Hepatocyte (in vitro differentiated cells): ENCODE data around the gene COL28A1.

Experiments
- EZH2 ChIP-seq: fragments of 200-600 bp; sonication (generic); IDR thresholded peaks from 2 replicates; pipeline ENCODE4 v1.6.1; 2016; ENCODE audit warnings: antibody characterized with exemption, mild to moderate bottlenecking, borderline replicate concordance
- EZH2phosphoT487 ChIP-seq: fragments of 200-600 bp; sonication (generic); IDR thresholded peaks from one replicate; pipeline ENCODE4 v1.6.1; 2018; ENCODE audit warnings: antibody characterized with exemption, mild to moderate bottlenecking, low read depth, moderate library complexity; ENCODE audit not compliant: unreplicated experiment, severe bottlenecking
- TF ChIP-seq, protein P1 (sequence below): fragments of 200-600 bp; sonication (generic); IDR thresholded peaks from 2 replicates; pipeline ENCODE4 v1.5.1; 2016; ENCODE audit warnings: antibody characterized with exemption, mild to moderate bottlenecking; ENCODE audit not compliant: poor library complexity

DNA sequence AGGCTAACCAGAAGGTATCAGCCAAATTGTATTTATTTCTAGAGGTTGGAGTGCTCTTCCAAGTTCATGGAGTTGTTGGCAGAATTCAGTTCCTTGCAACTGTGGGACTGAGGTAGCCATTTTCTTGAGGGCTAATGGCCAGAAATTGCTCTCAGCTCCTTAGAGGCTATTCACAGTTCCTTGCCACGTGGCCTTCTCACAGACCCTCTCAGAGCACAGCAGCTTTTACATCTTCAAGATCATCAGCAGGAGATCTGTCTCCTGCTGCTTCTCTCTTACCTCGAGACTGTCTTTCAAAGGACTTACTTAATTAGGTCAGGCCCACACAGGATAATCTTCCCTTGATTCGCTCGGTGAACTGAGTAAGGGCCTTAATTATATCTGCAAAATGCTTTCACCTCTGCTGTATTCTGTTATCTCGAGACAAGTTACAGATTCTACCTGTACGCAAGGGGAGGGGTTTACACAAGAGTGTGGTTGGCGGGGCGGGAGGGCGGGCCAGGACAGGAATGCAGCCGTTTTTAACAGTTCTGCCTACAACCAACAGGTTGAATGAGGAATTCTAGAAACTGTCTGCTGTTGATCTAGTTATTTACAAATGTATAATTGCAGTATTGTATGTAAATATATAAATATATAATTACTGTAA, 46.0 kb upstream of the COL28A1 start:
- TF ChIP-seq EZH2phosphoT487, result no peak
- TF ChIP-seq, protein P1, sequence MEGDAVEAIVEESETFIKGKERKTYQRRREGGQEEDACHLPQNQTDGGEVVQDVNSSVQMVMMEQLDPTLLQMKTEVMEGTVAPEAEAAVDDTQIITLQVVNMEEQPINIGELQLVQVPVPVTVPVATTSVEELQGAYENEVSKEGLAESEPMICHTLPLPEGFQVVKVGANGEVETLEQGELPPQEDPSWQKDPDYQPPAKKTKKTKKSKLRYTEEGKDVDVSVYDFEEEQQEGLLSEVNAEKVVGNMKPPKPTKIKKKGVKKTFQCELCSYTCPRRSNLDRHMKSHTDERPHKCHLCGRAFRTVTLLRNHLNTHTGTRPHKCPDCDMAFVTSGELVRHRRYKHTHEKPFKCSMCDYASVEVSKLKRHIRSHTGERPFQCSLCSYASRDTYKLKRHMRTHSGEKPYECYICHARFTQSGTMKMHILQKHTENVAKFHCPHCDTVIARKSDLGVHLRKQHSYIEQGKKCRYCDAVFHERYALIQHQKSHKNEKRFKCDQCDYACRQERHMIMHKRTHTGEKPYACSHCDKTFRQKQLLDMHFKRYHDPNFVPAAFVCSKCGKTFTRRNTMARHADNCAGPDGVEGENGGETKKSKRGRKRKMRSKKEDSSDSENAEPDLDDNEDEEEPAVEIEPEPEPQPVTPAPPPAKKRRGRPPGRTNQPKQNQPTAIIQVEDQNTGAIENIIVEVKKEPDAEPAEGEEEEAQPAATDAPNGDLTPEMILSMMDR, result no peak
- TF ChIP-seq EZH2, result no peak
